ENCODE data around the gene DNAJC18.

DNAJC18 gene

DNA sequence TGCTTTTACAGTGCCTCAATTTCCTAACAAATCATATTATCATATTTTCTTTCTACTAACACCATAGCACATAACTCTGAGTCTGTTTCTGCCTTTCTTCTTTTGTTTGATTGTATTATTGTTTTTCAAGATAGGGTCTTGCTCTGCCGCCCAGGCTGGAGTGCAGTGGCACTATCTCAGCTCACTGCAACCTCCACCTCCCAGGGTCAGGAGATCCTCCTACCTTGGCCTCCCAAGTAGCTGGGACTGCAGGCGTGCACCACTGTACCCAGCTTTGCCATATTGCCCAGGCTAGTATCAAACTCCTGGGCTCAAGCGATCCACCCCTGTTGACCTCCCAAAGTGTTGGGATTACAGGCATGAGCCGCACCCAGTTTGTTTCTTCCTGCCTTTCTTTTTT lies 78.9 kb downstream of the DNAJC18 start:
- DNase-seq = no peak
